HEK293 (cell line): ENCODE measurements around the gene DEUP1.

Source experiments
- CTCF ChIA-PET: fragments of 350-600 bp; formaldehyde crosslinking; extraction: SDS; loops from one replicate; lab custom pipeline; 2021; ENCODE audit warnings: antibody characterized with exemption; lab: Yijun Ruan, JAX
- POLR2A ChIA-PET: fragments of 300-600 bp; formaldehyde crosslinking; extraction: SDS; loops from one replicate; lab custom pipeline; 2020; ENCODE audit warnings: antibody characterized with exemption, inconsistent platforms; lab: Yijun Ruan, JAX
- H3K27ac ChIP-seq: fragments of 200-500 bp; sonication (Bioruptor generic); 2 replicates; pipeline ENCODE4 v1.5.1; 2014; ENCODE audit warnings: low read depth, low read length, control low read depth, inconsistent platforms; ENCODE audit errors: extremely low read depth
- H3K36me3 ChIP-seq, 2 experiments: fragments of 200-500 bp in 1 of 2; sonication (Bioruptor generic) in 1 of 2; 1 replicate in 1 of 2; 2 replicates in 1 of 2; pipeline ENCODE4 v1.5.1; 2014 to 2017; ENCODE audit warnings: inconsistent platforms in 2 of 2, low read length in 2 of 2; ENCODE audit not compliant: control insufficient read depth in 2 of 2, insufficient read depth in 1 of 2
- H3K4me1 ChIP-seq: fragments of 200-500 bp; sonication (Bioruptor generic); 2 replicates; pipeline ENCODE4 v1.5.1; 2014; ENCODE audit warnings: mild to moderate bottlenecking, low read length, inconsistent platforms; ENCODE audit not compliant: control insufficient read depth, insufficient read depth
- H3K4me3 ChIP-seq: 2 replicates; pipeline ENCODE4 v1.5.1; 2011; ENCODE audit warnings: low read depth, mild to moderate bottlenecking, control low read depth, low read length, moderate library complexity
- H3K9me3 ChIP-seq: fragments of 200-500 bp; sonication (Bioruptor generic); 2 replicates; pipeline ENCODE4 v1.5.1; 2014; ENCODE audit warnings: low read depth, low read length, inconsistent platforms; ENCODE audit not compliant: control insufficient read depth, insufficient read depth
- BCL6B ChIP-seq: fragments of 450-650 bp; formaldehyde crosslinking; IDR thresholded peaks from 2 replicates; pipeline ENCODE4 v1.5.1; 2017; ENCODE audit warnings: missing biosample characterization, missing genetic modification characterization
- IKZF3 ChIP-seq: fragments of 450-650 bp; IDR thresholded peaks from 2 replicates; pipeline ENCODE4 v1.5.0; 2018; ENCODE audit warnings: missing biosample characterization, mild to moderate bottlenecking, missing genetic modification characterization, moderate library complexity
- KLF17 ChIP-seq: fragments of 450-650 bp; formaldehyde crosslinking; IDR thresholded peaks from 2 replicates; pipeline ENCODE4 v1.5.1; 2016; ENCODE audit warnings: missing biosample characterization, missing genetic modification characterization
- MEIS1 ChIP-seq: sonication (generic); formaldehyde crosslinking; IDR thresholded peaks from 2 replicates; pipeline ENCODE4 v1.8.1; 2022; ENCODE audit warnings: missing genetic modification reagents, mild to moderate bottlenecking, borderline replicate concordance
- REPIN1 ChIP-seq: fragments of 450-650 bp; formaldehyde crosslinking; IDR thresholded peaks from 2 replicates; pipeline ENCODE4 v1.5.1; 2017; ENCODE audit warnings: missing biosample characterization, missing genetic modification characterization, low read depth
- ZBTB21 ChIP-seq: fragments of 450-650 bp; formaldehyde crosslinking; IDR thresholded peaks from 2 replicates; pipeline ENCODE4 v1.5.1; 2017; ENCODE audit warnings: missing biosample characterization, missing genetic modification characterization
- ZBTB8A ChIP-seq: fragments of 450-650 bp; formaldehyde crosslinking; IDR thresholded peaks from 2 replicates; pipeline ENCODE4 v1.5.1; 2016; ENCODE audit warnings: missing biosample characterization, missing genetic modification characterization
- ZFP3 ChIP-seq: fragments of 450-650 bp; formaldehyde crosslinking; IDR thresholded peaks from 2 replicates; pipeline ENCODE4 v1.5.1; 2016; ENCODE audit warnings: low read depth, missing biosample characterization, missing genetic modification characterization
- ZNF10 ChIP-seq: fragments of 450-650 bp; formaldehyde crosslinking; IDR thresholded peaks from 2 replicates; pipeline ENCODE4 v1.5.1; 2017; ENCODE audit warnings: missing biosample characterization, missing genetic modification characterization
- ZNF148 ChIP-seq: fragments of 450-650 bp; formaldehyde crosslinking; IDR thresholded peaks from 2 replicates; pipeline ENCODE4 v1.5.0; 2017; ENCODE audit warnings: missing biosample characterization, missing genetic modification characterization, borderline replicate concordance
- ZNF302 ChIP-seq: fragments of 450-650 bp; formaldehyde crosslinking; IDR thresholded peaks from 2 replicates; pipeline ENCODE4 v1.5.1; 2016; ENCODE audit warnings: missing biosample characterization, missing genetic modification characterization, low read depth
- ZNF350 ChIP-seq: fragments of 450-650 bp; formaldehyde crosslinking; IDR thresholded peaks from 2 replicates; pipeline ENCODE4 v1.5.0; 2017; ENCODE audit warnings: missing biosample characterization, mild to moderate bottlenecking, missing genetic modification characterization
- ZNF398 ChIP-seq: fragments of 450-650 bp; formaldehyde crosslinking; IDR thresholded peaks from 2 replicates; pipeline ENCODE4 v1.5.1; 2017; ENCODE audit warnings: missing biosample characterization, missing genetic modification characterization
- ZNF423 ChIP-seq: fragments of 450-650 bp; formaldehyde crosslinking; IDR thresholded peaks from 2 replicates; pipeline ENCODE4 v1.5.1; 2016; ENCODE audit warnings: missing biosample characterization, missing genetic modification characterization
- ZNF580 ChIP-seq: fragments of 450-650 bp; formaldehyde crosslinking; IDR thresholded peaks from 2 replicates; pipeline ENCODE4 v1.5.1; 2016; ENCODE audit warnings: missing biosample characterization, missing genetic modification characterization
- ZNF623 ChIP-seq: fragments of 450-650 bp; formaldehyde crosslinking; IDR thresholded peaks from 2 replicates; pipeline ENCODE4 v1.5.1; 2016; ENCODE audit warnings: missing biosample characterization, missing genetic modification characterization

The DEUP1 gene

GRCh38 chr11:93481696-93482095 is 151.2 kb downstream of the DEUP1 start (continued):
- TF ChIP-seq KLF17 (no peak), ZNF148 (tag by site-specific recombination) (no peak), ZNF398 (tag by site-specific recombination) (no peak), ZBTB21 (no peak), ZNF623 (no peak), BCL6B (tag by site-specific recombination) (no peak), MEIS1 (CRISPR knock-in tag) (no peak), ZNF350 (tag by site-specific recombination) (no peak), REPIN1 (tag by site-specific recombination) (no peak), ZNF580 (tag by site-specific recombination) (no peak), ZNF423 (no peak), ZNF10 (no peak)

- CTCF ChIA-PET: no interaction called here
Measured at GRCh38 chr11:93482556-93482955, 152.0 kb downstream of the DEUP1 start.

More at GRCh38 chr11:93482556-93482955, 152.0 kb downstream of the DEUP1 start:
- Histone ChIP-seq H3K4me1 (peaks cover 2% of the 10 kb centered on the region; the same call in 1 of the 2 replicates), H3K27ac (no peak overlapping the region), H3K9me3 (no peaks in the 10 kb centered on the region), H3K36me3 (peaks cover 0 to 5% of the 10 kb centered on the region in 2 experiments; a peak in 1 of 3 replicates), H3K4me3 (no peak overlapping the region)
- TF ChIP-seq BCL6B (tag by site-specific recombination): no peak
- no peak for TF ChIP-seq ZFP3 (tag by site-specific recombination)
- TF ChIP-seq IKZF3 (tag by site-specific recombination): no peak
- no peak for TF ChIP-seq ZNF580 (tag by site-specific recombination)
- no peak for TF ChIP-seq REPIN1 (tag by site-specific recombination)
- TF ChIP-seq ZBTB8A (tag by site-specific recombination): no peak
- no peak for TF ChIP-seq ZNF423
- no peak for TF ChIP-seq ZNF302 (tag by site-specific recombination)
- POLR2A ChIA-PET: no interaction called here
